H7 (cell line): ENCODE results near the gene CRACR2B. TPM values are rescaled to one million over a fixed set of nuclear protein-coding genes. Genes with fewer than 3 reads are reported as not detected.

Experiments used
- DNase-seq: peaks from one replicate; pipeline ENCODE4 v3.0.0; 2012
- H3K27me3 ChIP-seq: 2 replicates; pipeline ENCODE4 v1.6.0; 2011; ENCODE audit warnings: mild to moderate bottlenecking, low read length; ENCODE audit not compliant: control insufficient read depth, insufficient read depth
- H3K36me3 ChIP-seq: replicated peaks from 2 replicates; pipeline ENCODE4 v1.5.1; 2011; ENCODE audit warnings: low read length; ENCODE audit not compliant: control insufficient read depth, insufficient read depth
- H3K4me3 ChIP-seq: 2 replicates; pipeline ENCODE4 v1.5.1; 2011; ENCODE audit warnings: low read depth, mild to moderate bottlenecking, control low read depth, low read length, moderate library complexity; ENCODE audit not compliant: insufficient read depth
- total RNA-seq: library from RNA; depleted of rRNA; stranded (reverse); fragments of >200 nt; shearing (Covaris generic); gene quantifications from 2 replicates; pipeline ENCODE4 v1.2.3, GENCODE V29; 2014

Gene CRACR2B
- total RNA-seq, 1 experiment from 2014 or later, result 20.2 TPM

GRCh38 chr11:853682-854448 is 26.1 kb downstream of the CRACR2B start:
- Histone ChIP-seq H3K36me3 (no peaks in the 10 kb centered on the region), H3K27me3 (peaks cover 2% of the 10 kb centered on the region; the same call in 1 of the 2 replicates), H3K4me3 (no peak overlapping the region)
- DNase-seq, result peak; percentile 73

GRCh38 chr11:854601-855329 is 27.0 kb downstream of the CRACR2B start:
- no peaks in the 10 kb centered on the region for H3K36me3 ChIP-seq
- H3K27me3 ChIP-seq, result peaks cover 2% of the 10 kb centered on the region; the same call in 1 of the 2 replicates
- H3K4me3 ChIP-seq, result no peak overlapping the region
- DNase-seq, result peak; percentile 69

- Histone ChIP-seq H3K36me3 (no peaks in the 10 kb centered on the region), H3K27me3 (peaks cover 2% of the 10 kb centered on the region; the same call in 1 of the 2 replicates), H3K4me3 (no peak overlapping the region)
- no peak for DNase-seq
Observed at GRCh38 chr11:855330-855674, 27.6 kb downstream of the CRACR2B start.

- Histone ChIP-seq H3K4me3 (no peak overlapping the region), H3K36me3 (no peaks in the 10 kb centered on the region), H3K27me3 (no peaks in the 10 kb centered on the region)
- DNase-seq, result peak; percentile 74
Observed at GRCh38 chr11:855796-856195, 28.1 kb downstream of the CRACR2B start.

- no peak overlapping the region for H3K4me3 ChIP-seq
- no peaks in the 10 kb centered on the region for H3K27me3 ChIP-seq
- H3K36me3 ChIP-seq, result no peaks in the 10 kb centered on the region
- DNase-seq, result peak; percentile 72
Observed at GRCh38 chr11:856397-856796, 28.7 kb downstream of the CRACR2B start.

- peak; percentile 69 for DNase-seq
- Histone ChIP-seq H3K27me3 (no peaks in the 10 kb centered on the region), H3K4me3 (no peak overlapping the region), H3K36me3 (no peaks in the 10 kb centered on the region)
Observed at GRCh38 chr11:858053-858761, 30.5 kb downstream of the CRACR2B start.

GRCh38 chr11:858762-859339 is 31.1 kb downstream of the CRACR2B start:
- Histone ChIP-seq H3K36me3 (no peaks in the 10 kb centered on the region), H3K4me3 (no peak overlapping the region), H3K27me3 (no peaks in the 10 kb centered on the region)
- no peak for DNase-seq

GRCh38 chr11:859394-860131 is 31.8 kb downstream of the CRACR2B start:
- DNase-seq, result peak; percentile 74
- Histone ChIP-seq H3K27me3 (no peaks in the 10 kb centered on the region), H3K36me3 (no peaks in the 10 kb centered on the region), H3K4me3 (no peak overlapping the region)

GRCh38 chr11:860234-861104 is 32.8 kb downstream of the CRACR2B start:
- DNase-seq, result peak; percentile 67
- H3K27me3 ChIP-seq, result no peaks in the 10 kb centered on the region
- no peaks in the 10 kb centered on the region for H3K36me3 ChIP-seq
- no peak overlapping the region for H3K4me3 ChIP-seq

GRCh38 chr11:861105-861479 is 33.4 kb downstream of the CRACR2B start:
- Histone ChIP-seq H3K4me3 (no peak overlapping the region), H3K27me3 (no peaks in the 10 kb centered on the region), H3K36me3 (no peaks in the 10 kb centered on the region)
- DNase-seq, result no peak

- H3K36me3 ChIP-seq, result no peaks in the 10 kb centered on the region
- H3K4me3 ChIP-seq, result peak overlapping the region; percentile 23; the same call in 1 of the 2 replicates
- peak; percentile 94 for DNase-seq
- no peaks in the 10 kb centered on the region for H3K27me3 ChIP-seq
Observed at GRCh38 chr11:862081-862661, 34.5 kb downstream of the CRACR2B start.

GRCh38 chr11:862696-863022 is 34.9 kb downstream of the CRACR2B start:
- Histone ChIP-seq H3K27me3 (no peaks in the 10 kb centered on the region), H3K4me3 (peak overlapping the region; percentile 6; the same call in 1 of the 2 replicates), H3K36me3 (no peaks in the 10 kb centered on the region)
- DNase-seq, result no peak
